Hematopoietic multipotent progenitor cell (in vitro differentiated cells): ENCODE measurements around the gene UNK. TPM values are rescaled to one million over a fixed set of nuclear protein-coding genes. Genes with fewer than 3 reads are reported as not detected.
A peak's percentile ranks its signal among the peaks of the same experiment; 100 is the strongest.
"Not testable (repeated sequence)": the region's sequence is repeated elsewhere in the genome, so short reads cannot be mapped to it uniquely, and the experiment has no call there.

Experiments used
- DNase-seq, 3 donors: peaks; one replicate each; pipeline ENCODE4 v3.0.0-alpha.2; 2011 to 2015; ENCODE audit warnings: low read depth in 2 of 3, low spot score in 2 of 3
- total RNA-seq: library from RNA; depleted of rRNA; stranded (reverse); fragments of >200 nt; gene quantifications from one replicate; pipeline ENCODE4 v1.2.3, GENCODE V29; 2012

UNK gene
- total RNA-seq, 1 donor = 34.7 TPM

GRCh38 chr17:75753514-75754377 lies 30.9 kb upstream of the UNK start:
- DNase-seq = peak; percentile 60 to 78 (median 74)

DNA sequence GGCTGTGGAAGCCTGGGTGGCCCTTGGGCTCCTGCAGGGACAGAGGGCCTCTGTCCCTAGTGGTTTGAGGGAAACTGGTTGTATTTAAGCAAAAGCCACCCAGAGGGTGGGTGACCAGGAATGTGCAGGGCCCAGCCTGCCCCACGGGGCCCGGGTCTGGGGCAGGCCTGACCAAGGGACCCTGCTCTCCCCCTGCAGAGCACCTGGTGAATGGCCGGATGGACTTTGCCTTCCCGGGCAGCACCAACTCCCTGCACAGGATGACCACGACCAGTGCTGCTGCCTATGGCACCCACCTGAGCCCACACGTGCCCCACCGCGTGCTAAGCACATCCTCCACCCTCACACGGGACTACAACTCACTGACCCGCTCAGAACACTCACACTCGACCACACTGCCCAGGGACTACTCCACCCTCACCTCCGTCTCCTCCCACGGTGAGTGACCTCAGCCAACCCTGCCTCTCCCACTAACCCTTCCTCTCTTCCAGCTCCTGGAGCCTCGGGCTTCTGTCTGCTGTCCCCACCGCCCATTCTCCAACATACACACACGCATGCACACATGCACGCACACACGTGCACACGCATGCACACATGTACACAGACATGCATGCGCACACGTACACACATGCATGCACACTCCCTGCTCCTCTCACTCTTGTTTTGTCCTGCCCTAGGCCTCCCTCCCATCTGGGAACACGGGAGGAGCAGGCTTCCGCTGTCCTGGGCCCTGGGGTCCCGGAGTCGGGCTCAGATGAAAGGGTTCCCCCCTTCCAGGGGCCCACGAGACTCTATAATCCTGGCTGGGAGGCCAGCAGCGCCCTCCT lies 30.0 kb upstream of the UNK start:
- no peak for DNase-seq

DNA sequence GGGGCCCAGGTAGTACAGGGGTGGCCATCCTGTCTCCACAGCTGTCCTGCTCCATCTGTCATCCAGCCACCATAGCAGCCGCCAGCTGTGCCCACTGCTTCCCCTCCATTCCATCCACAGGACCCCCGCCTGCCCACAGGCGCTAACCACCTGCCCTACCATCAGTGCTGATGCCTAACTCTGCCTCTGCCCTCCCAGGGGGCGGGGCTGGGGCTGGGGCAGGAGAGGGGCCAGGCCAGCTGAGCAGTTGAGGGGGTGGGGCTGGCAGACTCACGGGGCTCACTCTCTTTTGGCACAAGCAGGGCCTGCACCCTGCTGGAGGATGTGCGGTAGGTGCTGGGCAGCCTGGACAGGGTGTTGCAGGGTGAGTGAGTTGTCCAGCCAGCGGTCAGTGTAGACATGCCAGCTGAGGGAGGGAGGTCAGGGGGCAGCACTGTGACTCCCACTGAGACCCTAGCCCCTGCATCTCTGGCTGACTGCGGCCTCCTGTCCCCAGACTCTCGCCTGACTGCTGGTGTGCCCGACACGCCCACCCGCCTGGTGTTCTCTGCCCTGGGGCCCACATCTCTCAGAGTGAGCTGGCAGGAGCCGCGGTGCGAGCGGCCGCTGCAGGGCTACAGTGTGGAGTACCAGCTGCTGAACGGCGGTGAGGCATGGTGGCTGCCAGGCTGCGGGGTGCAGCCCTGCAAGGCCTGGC lies 29.3 kb upstream of the UNK start:
- peak in 1 of 3 donors; percentile 40 for DNase-seq

GRCh38 chr17:75755990-75756389 lies 28.6 kb upstream of the UNK start:
- no peak for DNase-seq

DNA sequence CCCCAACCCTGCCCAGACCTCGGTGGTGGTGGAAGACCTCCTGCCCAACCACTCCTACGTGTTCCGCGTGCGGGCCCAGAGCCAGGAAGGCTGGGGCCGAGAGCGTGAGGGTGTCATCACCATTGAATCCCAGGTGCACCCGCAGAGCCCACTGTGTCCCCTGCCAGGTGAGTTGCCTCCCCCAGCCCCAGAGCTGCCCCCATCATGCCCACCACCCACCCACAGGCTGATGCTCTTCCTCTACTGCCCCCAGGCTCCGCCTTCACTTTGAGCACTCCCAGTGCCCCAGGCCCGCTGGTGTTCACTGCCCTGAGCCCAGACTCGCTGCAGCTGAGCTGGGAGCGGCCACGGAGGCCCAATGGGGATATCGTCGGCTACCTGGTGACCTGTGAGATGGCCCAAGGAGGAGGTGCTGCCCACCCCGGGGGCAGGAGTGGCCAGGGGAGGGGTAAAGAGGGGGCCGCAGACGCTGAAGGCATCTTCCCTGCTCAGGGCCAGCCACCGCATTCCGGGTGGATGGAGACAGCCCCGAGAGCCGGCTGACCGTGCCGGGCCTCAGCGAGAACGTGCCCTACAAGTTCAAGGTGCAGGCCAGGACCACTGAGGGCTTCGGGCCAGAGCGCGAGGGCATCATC lies 28.0 kb upstream of the UNK start:
- DNase-seq = no peak

GRCh38 chr17:75757086-75757681 lies 27.4 kb upstream of the UNK start:
- no peak for DNase-seq

DNA sequence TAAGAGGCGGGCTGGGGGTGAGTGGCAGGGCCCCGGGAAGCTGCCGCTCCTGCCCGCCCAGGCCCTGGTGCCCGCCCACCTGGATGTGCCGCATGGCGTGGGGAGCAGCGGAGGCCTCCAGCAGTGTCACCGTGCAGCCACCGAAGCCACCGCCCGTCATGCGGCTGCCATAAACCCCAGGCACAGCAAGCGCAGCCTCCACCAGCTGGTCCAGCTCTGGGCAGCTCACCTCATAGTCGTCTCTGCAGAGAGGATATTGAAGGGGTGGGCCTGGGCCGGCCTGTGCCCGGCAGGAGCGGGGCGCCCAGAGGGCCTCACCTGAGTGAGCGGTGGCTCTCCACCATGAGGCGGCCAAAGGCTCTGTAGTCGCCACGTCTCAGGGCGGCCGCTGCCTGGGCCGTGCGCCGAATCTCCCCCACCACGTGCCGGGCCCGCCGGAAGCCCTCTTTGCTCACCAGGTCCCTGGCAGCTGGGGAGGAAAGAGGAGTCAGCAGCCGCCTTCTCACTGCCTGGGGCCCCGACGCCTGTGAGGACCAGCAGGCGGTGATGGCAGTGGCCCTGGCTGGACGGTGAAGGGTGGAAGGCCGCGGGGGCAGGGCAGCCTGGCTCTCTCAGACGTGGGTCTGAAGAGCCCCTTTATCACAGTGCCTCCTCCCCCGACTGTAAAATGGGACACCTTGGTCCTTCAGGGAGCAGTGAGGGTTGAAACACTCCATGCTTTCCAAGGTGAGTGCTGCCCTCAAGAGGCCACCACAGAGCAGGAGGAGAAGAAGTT lies 26.3 kb upstream of the UNK start:
- DNase-seq = no peak

DNA sequence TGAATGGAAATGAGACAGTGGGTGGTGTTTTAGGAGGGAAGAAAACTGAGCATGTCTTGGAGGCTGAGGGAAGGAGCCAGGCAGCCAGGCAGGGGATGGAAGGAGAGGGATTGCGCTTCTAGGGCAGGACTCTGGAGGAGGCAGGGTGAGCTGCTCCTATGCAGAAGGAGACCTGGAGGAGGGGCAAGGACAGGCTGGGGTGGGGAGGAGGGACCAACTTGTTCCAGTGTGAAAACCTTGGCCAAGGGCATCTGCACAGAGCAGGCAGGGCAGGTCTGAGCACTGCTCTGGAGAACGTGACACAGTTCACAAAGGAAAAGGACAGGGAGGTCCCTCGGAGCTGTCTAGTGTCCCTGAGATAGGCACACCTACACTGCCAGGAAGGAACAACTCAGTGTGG lies 25.1 kb upstream of the UNK start:
- DNase-seq = no peak

DNA sequence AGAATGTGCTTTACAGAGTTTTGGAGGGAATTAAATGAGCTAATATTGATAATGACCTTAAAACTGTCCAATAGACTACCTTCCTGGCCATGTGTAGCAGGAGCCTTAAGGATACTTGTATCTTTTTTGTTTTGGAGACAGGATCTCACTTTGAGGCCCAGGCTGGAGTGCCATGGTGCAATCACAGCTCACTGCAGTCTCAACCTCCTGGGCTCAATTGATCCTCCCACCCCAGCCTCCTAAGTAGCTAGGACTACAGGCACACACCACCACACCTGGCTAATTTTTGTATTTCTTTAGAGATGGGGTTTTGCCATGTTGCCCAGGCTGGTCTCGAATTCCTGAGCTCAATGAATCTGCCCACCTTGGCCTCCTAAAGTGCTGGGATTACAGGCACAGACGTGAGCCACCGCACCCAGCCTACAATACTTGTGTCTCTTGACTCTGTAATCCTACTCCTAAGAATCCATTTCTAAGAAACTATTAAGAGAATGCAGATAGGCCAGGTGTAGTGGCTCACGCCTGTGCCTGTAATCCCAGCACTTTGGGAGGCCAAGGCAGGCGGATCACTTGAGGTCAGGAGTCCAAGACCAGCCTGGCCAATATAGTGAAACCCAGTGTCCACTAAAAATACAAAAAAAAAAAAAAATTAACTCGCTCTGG lies 24.5 kb upstream of the UNK start:
- not testable (repeated sequence) for DNase-seq

- DNase-seq = no peak
Observed at GRCh38 chr17:75762513-75763268, 21.9 kb upstream of the UNK start.

DNA sequence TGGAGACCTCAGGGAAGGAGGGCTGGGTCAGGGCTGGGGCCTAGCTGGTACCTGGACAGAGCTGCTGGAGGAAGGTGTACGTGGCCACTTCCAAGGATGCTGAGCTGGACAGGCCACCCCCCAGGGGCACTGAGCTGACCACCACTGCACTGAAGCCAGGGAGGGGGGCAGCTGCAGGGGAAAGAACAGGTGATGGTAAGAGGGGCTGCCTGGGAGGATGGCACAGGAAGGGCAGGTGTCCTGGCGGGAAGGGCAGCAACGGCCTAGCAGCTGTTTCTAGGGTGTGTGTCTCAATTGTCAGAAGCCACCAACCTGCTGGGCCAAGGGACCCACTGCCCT lies 21.4 kb upstream of the UNK start:
- DNase-seq = no peak

- no peak for DNase-seq
Observed at GRCh38 chr17:75763613-75764416, 20.8 kb upstream of the UNK start.

DNA sequence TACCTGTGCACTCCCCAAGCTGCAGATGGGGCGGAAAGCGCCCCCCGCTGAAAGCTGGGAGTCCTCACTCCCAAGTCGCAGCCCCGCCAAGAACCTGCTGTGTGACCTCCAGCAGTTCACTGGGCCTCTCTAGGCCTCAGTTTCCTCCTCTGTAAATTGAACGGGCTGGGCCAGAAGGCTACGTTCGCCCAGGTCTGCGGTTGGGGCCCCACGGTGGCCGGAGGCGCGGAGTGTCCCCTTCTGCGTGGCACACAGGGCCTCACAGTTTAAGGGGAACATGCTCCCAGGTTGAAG lies 20.2 kb upstream of the UNK start:
- no peak for DNase-seq

GRCh38 chr17:75764711-75765421 lies 19.7 kb upstream of the UNK start, which contains the start of gene GALK1:
TSS of gene GALK1 (minus strand) at chr17:75765192. CDS start at chr17:75765136, 56 bp downstream.
- peak in 2 of 3 donors; percentile 68 to 70 for DNase-seq

DNA sequence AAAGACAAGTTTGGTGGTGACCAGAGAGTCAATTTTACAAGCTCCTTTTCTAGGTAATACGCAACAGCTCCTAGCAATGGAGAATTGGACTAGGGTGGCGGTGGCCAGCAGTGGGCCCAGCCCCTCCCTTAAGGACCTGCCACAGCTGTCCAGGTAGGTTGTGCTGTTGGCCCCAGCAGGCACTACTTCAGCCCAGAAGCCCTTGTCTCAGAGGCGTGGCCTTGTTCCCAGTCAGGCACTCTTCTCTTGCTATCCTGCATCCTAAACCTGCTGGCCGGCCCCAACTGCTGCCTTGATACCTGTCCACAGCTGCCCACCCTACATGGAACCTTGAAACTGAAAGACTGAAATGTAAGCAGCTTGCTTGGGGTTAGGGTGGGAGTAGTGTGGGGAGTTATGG lies 18.6 kb upstream of the UNK start:
- no peak for DNase-seq

DNA sequence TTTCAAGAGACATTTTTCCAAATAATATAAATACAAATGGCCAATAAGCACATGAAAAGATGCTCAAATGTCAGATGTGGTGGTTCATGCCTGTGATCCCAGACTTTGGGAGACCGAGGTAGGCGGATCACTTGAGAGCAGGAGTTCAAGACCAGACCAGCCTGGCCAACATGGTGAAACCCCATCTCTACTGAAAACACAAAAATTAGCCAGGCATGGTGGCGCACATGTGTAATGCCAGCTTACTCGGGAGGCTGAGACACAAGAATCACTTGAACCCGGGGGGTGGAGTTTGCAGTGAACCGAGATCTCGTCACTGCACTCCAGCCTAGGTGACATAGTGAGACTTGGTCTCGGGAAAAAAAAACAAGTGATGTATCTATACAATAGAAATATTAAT lies 16.7 kb upstream of the UNK start:
- DNase-seq = no peak

GRCh38 chr17:75769536-75769935 lies 15.1 kb upstream of the UNK start:
- DNase-seq = no peak
